Neuronal stem cell (in vitro differentiated cells): ENCODE measurements around the gene MICB.
"Not testable (repeated sequence)": the region's sequence is repeated elsewhere in the genome, so short reads cannot be mapped to it uniquely, and the experiment has no call there.

Experiments
- DNase-seq: peaks from one replicate; pipeline ENCODE4 v3.0.0-alpha.2; 2013; ENCODE audit warnings: low spot score
- H2AFZ ChIP-seq: one replicate; pipeline ENCODE4 v1.6.1; 2013; ENCODE audit warnings: mild to moderate bottlenecking, low read length, inconsistent platforms
- H2AK5ac ChIP-seq: 2 replicates; pipeline ENCODE4 v1.6.1; 2013; ENCODE audit warnings: low read depth, mild to moderate bottlenecking, inconsistent platforms, low read length, moderate library complexity, mixed read lengths
- H2BK120ac ChIP-seq: 2 replicates; pipeline ENCODE4 v1.6.1; 2013; ENCODE audit warnings: low read depth, mild to moderate bottlenecking, inconsistent platforms, low read length, moderate library complexity, mixed read lengths
- H2BK12ac ChIP-seq: one replicate; pipeline ENCODE4 v1.6.1; 2013; ENCODE audit warnings: low read length, inconsistent platforms
- H2BK15ac ChIP-seq: 2 replicates; pipeline ENCODE4 v1.6.1; 2013; ENCODE audit warnings: mild to moderate bottlenecking, low read length, inconsistent platforms, mixed read lengths
- H2BK5ac ChIP-seq: one replicate; pipeline ENCODE4 v1.6.1; 2013; ENCODE audit warnings: inconsistent platforms, mild to moderate bottlenecking, low read length, moderate library complexity
- H3K14ac ChIP-seq: one replicate; pipeline ENCODE4 v1.6.1; 2013; ENCODE audit warnings: low read length, inconsistent platforms
- H3K18ac ChIP-seq: 2 replicates; pipeline ENCODE4 v1.6.1; 2013; ENCODE audit warnings: low read length, inconsistent platforms
- H3K23ac ChIP-seq: 2 replicates; pipeline ENCODE4 v1.6.1; 2013; ENCODE audit warnings: low read depth, mild to moderate bottlenecking, mixed read lengths, low read length, inconsistent platforms; ENCODE audit not compliant: poor library complexity
- H3K27ac ChIP-seq: replicated peaks from 3 replicates; pipeline ENCODE4 v1.5.1; 2013; ENCODE audit warnings: low read length, inconsistent platforms
- H3K27me3 ChIP-seq, 3 experiments: 2 replicates each; pipeline ENCODE4 v1.6.1; 2013; ENCODE audit warnings: low read length in 3 of 3, mild to moderate bottlenecking in 2 of 3, inconsistent platforms in 1 of 3, low read depth in 1 of 3, mixed read lengths in 1 of 3, moderate library complexity in 1 of 3; ENCODE audit not compliant: control insufficient read depth in 3 of 3, insufficient read depth in 3 of 3
- H3K36me3 ChIP-seq, 2 donors: replicated peaks in 1 of 2; 2 replicates each; pipeline ENCODE4 v1.6.1; 2013; ENCODE audit warnings: low read length in 2 of 2; ENCODE audit not compliant: control insufficient read depth in 2 of 2, insufficient read depth in 2 of 2
- H3K4ac ChIP-seq: 2 replicates; pipeline ENCODE4 v1.6.1; 2013; ENCODE audit warnings: inconsistent platforms, mild to moderate bottlenecking, low read length, moderate library complexity
- H3K4me1 ChIP-seq, 2 donors: 1 replicate in 1 of 2; 2 replicates in 1 of 2; pipeline ENCODE4 v1.6.1; 2013; ENCODE audit warnings: low read length in 2 of 2, low read depth in 1 of 2; ENCODE audit not compliant: control insufficient read depth in 2 of 2, insufficient read depth in 1 of 2
- H3K4me2 ChIP-seq: one replicate; pipeline ENCODE4 v1.6.1; 2013; ENCODE audit warnings: mild to moderate bottlenecking, low read length, inconsistent platforms; ENCODE audit not compliant: insufficient read depth, poor library complexity, severe bottlenecking
- H3K4me3 ChIP-seq, 2 donors: 2 replicates each; pipeline ENCODE4 v1.5.1; 2013; ENCODE audit warnings: low read length in 2 of 2, mild to moderate bottlenecking in 2 of 2, inconsistent platforms in 1 of 2, moderate library complexity in 1 of 2
- H3K79me1 ChIP-seq: one replicate; pipeline ENCODE4 v1.6.1; 2013; ENCODE audit warnings: low read depth, mild to moderate bottlenecking, inconsistent platforms, low read length, moderate library complexity
- H3K9ac ChIP-seq: one replicate; pipeline ENCODE4 v1.6.1; 2013; ENCODE audit warnings: mild to moderate bottlenecking, low read depth, low read length, inconsistent platforms; ENCODE audit not compliant: poor library complexity
- H3K9me3 ChIP-seq, 2 donors: replicated peaks in 1 of 2; 2 replicates each; pipeline versions ENCODE3 to v1.6.1; 2013; ENCODE audit warnings: low read length in 2 of 2, mild to moderate bottlenecking in 2 of 2, inconsistent platforms in 1 of 2, low read depth in 1 of 2, mixed read lengths in 1 of 2, moderate library complexity in 1 of 2; ENCODE audit not compliant: control insufficient read depth in 2 of 2, insufficient read depth in 1 of 2
- H4K8ac ChIP-seq: one replicate; pipeline ENCODE4 v1.6.1; 2013; ENCODE audit warnings: low read depth, mild to moderate bottlenecking, inconsistent platforms, low read length, moderate library complexity
- H4K91ac ChIP-seq: one replicate; pipeline ENCODE4 v1.6.1; 2013; ENCODE audit warnings: low read length, low read depth, mild to moderate bottlenecking, inconsistent platforms; ENCODE audit not compliant: poor library complexity
- WGBS, 2 donors: extraction: QIAGEN DNeasy Blood & Tissue Kit; methylation state at CpG; one replicate each; pipeline ENCODE4 v1.1.7; 2013; ENCODE audit warnings: missing lambda C conversion rate in 2 of 2, mixed read lengths in 1 of 2; ENCODE audit not compliant: insufficient read length in 2 of 2, insufficient replicate concordance in 1 of 2; ENCODE audit errors: extremely low coverage in 2 of 2; 5-methylcytosine and 5-hydroxymethylcytosine counted together

Gene MICB

GRCh38 chr6:31459864-31460263, 38.1 kb upstream of the MICB start:
- not testable (repeated sequence) for H4K91ac ChIP-seq, H2BK120ac ChIP-seq, H3K79me1 ChIP-seq, H2AK5ac ChIP-seq, H3K14ac ChIP-seq, H3K9me3 ChIP-seq, H2AFZ ChIP-seq, H4K8ac ChIP-seq, H3K9ac ChIP-seq, H3K4me2 ChIP-seq, H3K4me1 ChIP-seq, H3K4ac ChIP-seq, H2BK12ac ChIP-seq, H3K23ac ChIP-seq, H3K18ac ChIP-seq, H2BK15ac ChIP-seq, DNase-seq, H3K4me3 ChIP-seq, H2BK5ac ChIP-seq, H3K27ac ChIP-seq, H3K36me3 ChIP-seq
- peaks cover 0 to 42% (median 0%) of the 10 kb centered on the region in 3 experiments for H3K27me3 ChIP-seq
- no CpG with 5 or more reads among the region's 5 CpGs for WGBS, 2 donors

GRCh38 chr6:31460361-31461025, 37.5 kb upstream of the MICB start:
- H2BK5ac ChIP-seq, result no peak overlapping the region
- H3K14ac ChIP-seq, result no peak overlapping the region
- H3K23ac ChIP-seq, result no peak overlapping the region
- peaks cover 0 to 8% of the 10 kb centered on the region in 2 donors for H3K4me1 ChIP-seq
- peaks cover 0 to 47% (median 0%) of the 10 kb centered on the region in 3 experiments for H3K27me3 ChIP-seq
- no peak overlapping the region for H3K27ac ChIP-seq
- no peak overlapping the region for H3K9ac ChIP-seq
- H3K18ac ChIP-seq, result no peak overlapping the region
- no peaks in the 10 kb centered on the region for H3K36me3 ChIP-seq
- no peak overlapping the region for H4K8ac ChIP-seq
- H2AFZ ChIP-seq, result no peak overlapping the region
- no CpG with 5 or more reads among the region's 5 CpGs for WGBS, 2 donors
- no peak overlapping the region for H2BK15ac ChIP-seq
- H3K4ac ChIP-seq, result no peak overlapping the region
- no peak overlapping the region for H2AK5ac ChIP-seq
- no peak overlapping the region for H3K4me3 ChIP-seq
- H3K9me3 ChIP-seq, result no peaks in the 10 kb centered on the region
- H2BK120ac ChIP-seq, result no peak overlapping the region
- no peak overlapping the region for H2BK12ac ChIP-seq
- DNase-seq, result no peak
- no peak overlapping the region for H4K91ac ChIP-seq
- no peak overlapping the region for H3K4me2 ChIP-seq
- no peaks in the 10 kb centered on the region for H3K79me1 ChIP-seq

GRCh38 chr6:31462026-31462963, 35.6 kb upstream of the MICB start:
- no peak overlapping the region for H3K4ac ChIP-seq
- H2AK5ac ChIP-seq, result no peak overlapping the region
- no peak overlapping the region for H2BK120ac ChIP-seq
- no peak overlapping the region for H4K91ac ChIP-seq
- H3K4me2 ChIP-seq, result peak overlapping the region; percentile 35
- peaks cover 0 to 54% (median 0%) of the 10 kb centered on the region in 3 experiments for H3K27me3 ChIP-seq
- no peak overlapping the region for H2BK5ac ChIP-seq
- no peak overlapping the region for H2AFZ ChIP-seq
- H3K27ac ChIP-seq, result peak overlapping the region; percentile 37
- H3K23ac ChIP-seq, result no peak overlapping the region
- no peak overlapping the region for H3K14ac ChIP-seq
- H2BK15ac ChIP-seq, result peak overlapping the region; percentile 50
- WGBS, 2 donors, result no CpG with 5 or more reads among the region's 11 CpGs
- peaks cover 6 to 18% of the 10 kb centered on the region in 2 donors for H3K4me1 ChIP-seq
- no peak overlapping the region for H3K4me3 ChIP-seq
- H3K9ac ChIP-seq, result no peak overlapping the region
- H3K18ac ChIP-seq, result no peak overlapping the region
- H4K8ac ChIP-seq, result no peak overlapping the region
- H3K79me1 ChIP-seq, result no peaks in the 10 kb centered on the region
- DNase-seq, result peak; percentile 18
- H2BK12ac ChIP-seq, result no peak overlapping the region
- no peaks in the 10 kb centered on the region for H3K9me3 ChIP-seq
- H3K36me3 ChIP-seq, result no peaks in the 10 kb centered on the region
